H9 (cell line): ENCODE measurements around the gene DNAH11. TPM values are rescaled to one million over a fixed set of nuclear protein-coding genes. Genes with fewer than 3 reads are reported as not detected.
"Not testable (repeated sequence)": the region's sequence is repeated elsewhere in the genome, so short reads cannot be mapped to it uniquely, and the experiment has no call there.

ENCODE experiments used
- DNase-seq: peaks from one replicate; pipeline ENCODE4 v3.0.0-alpha.2; 2017
- H2AFZ ChIP-seq: one replicate; pipeline ENCODE4 v1.6.1; 2013; ENCODE audit warnings: mild to moderate bottlenecking, low read length, control low read depth, moderate library complexity
- H2AK5ac ChIP-seq: 2 replicates; pipeline ENCODE4 v1.6.1; 2013; ENCODE audit warnings: low read length, control low read depth, mixed read lengths; ENCODE audit not compliant: insufficient read length
- H2BK120ac ChIP-seq: one replicate; pipeline ENCODE4 v1.6.1; 2013; ENCODE audit warnings: low read depth, mild to moderate bottlenecking, low read length, control low read depth, inconsistent platforms; ENCODE audit not compliant: poor library complexity, severe bottlenecking
- H2BK12ac ChIP-seq: 2 replicates; pipeline ENCODE4 v1.6.1; 2013; ENCODE audit warnings: low read length, control low read depth, mixed read lengths, low read depth; ENCODE audit not compliant: insufficient read length
- H2BK15ac ChIP-seq: 2 replicates; pipeline ENCODE4 v1.6.1; 2013; ENCODE audit warnings: low read depth, low read length, control low read depth
- H2BK20ac ChIP-seq: one replicate; pipeline ENCODE4 v1.6.1; 2013; ENCODE audit warnings: low read depth, mild to moderate bottlenecking, low read length, control low read depth, inconsistent platforms; ENCODE audit not compliant: poor library complexity, severe bottlenecking
- H2BK5ac ChIP-seq: 2 replicates; pipeline ENCODE4 v1.6.1; 2013; ENCODE audit warnings: low read length, control low read depth, mixed read lengths; ENCODE audit not compliant: insufficient read length
- H3K14ac ChIP-seq: 2 replicates; pipeline ENCODE4 v1.6.1; 2013; ENCODE audit warnings: low read length, control low read depth; ENCODE audit not compliant: insufficient read depth
- H3K18ac ChIP-seq: 2 replicates; pipeline ENCODE4 v1.6.1; 2013; ENCODE audit warnings: low read depth, mild to moderate bottlenecking, mixed read lengths, low read length, control low read depth; ENCODE audit not compliant: insufficient read length
- H3K23ac ChIP-seq: 2 replicates; pipeline ENCODE4 v1.6.1; 2013; ENCODE audit warnings: low read length, control low read depth, mixed read lengths, low read depth; ENCODE audit not compliant: insufficient read length
- H3K23me2 ChIP-seq: 2 replicates; pipeline ENCODE4 v1.6.1; 2013; ENCODE audit warnings: low read depth, mild to moderate bottlenecking, mixed read lengths, low read length, control low read depth; ENCODE audit not compliant: insufficient read length, poor library complexity, severe bottlenecking
- H3K27ac ChIP-seq: 2 replicates; pipeline ENCODE4 v1.5.1; 2013; ENCODE audit warnings: low read length, control low read depth, mixed read lengths, low read depth; ENCODE audit not compliant: insufficient read length
- H3K27me3 ChIP-seq: 2 replicates; pipeline ENCODE4 v1.6.1; 2013; ENCODE audit warnings: low read length, control low read depth, inconsistent platforms; ENCODE audit not compliant: insufficient read depth
- H3K4ac ChIP-seq: 2 replicates; pipeline ENCODE4 v1.6.1; 2013; ENCODE audit warnings: low read depth, mild to moderate bottlenecking, control low read depth, inconsistent platforms, low read length, moderate library complexity
- H3K4me1 ChIP-seq: 2 replicates; pipeline ENCODE4 v1.6.1; 2013; ENCODE audit warnings: low read length, control low read depth, inconsistent platforms; ENCODE audit not compliant: insufficient read depth
- H3K4me2 ChIP-seq: 2 replicates; pipeline ENCODE4 v1.6.1; 2013; ENCODE audit warnings: low read length, control low read depth, mixed read lengths; ENCODE audit not compliant: insufficient read length, insufficient read depth
- H3K56ac ChIP-seq: 2 replicates; pipeline ENCODE4 v1.6.1; 2013; ENCODE audit warnings: low read depth, mild to moderate bottlenecking, mixed read lengths, low read length, control low read depth; ENCODE audit not compliant: insufficient read length
- H3K79me1 ChIP-seq: 2 replicates; pipeline ENCODE4 v1.6.1; 2013; ENCODE audit warnings: low read depth, mild to moderate bottlenecking, moderate library complexity, low read length, control low read depth, inconsistent platforms; ENCODE audit not compliant: insufficient read depth, poor library complexity, severe bottlenecking
- H3K79me2 ChIP-seq: 2 replicates; pipeline ENCODE4 v1.6.1; 2013; ENCODE audit warnings: low read length, control low read depth, inconsistent platforms; ENCODE audit not compliant: insufficient read depth
- H3K9ac ChIP-seq: 2 replicates; pipeline ENCODE4 v1.6.1; 2013; ENCODE audit warnings: low read length, control low read depth, mixed read lengths; ENCODE audit not compliant: insufficient read length; ENCODE audit errors: extremely low read depth
- H3K9me3 ChIP-seq: one replicate; pipeline ENCODE4 v1.6.1; 2013; ENCODE audit warnings: low read depth, low read length, inconsistent platforms; ENCODE audit not compliant: control insufficient read depth
- H3T11ph ChIP-seq: one replicate; pipeline ENCODE4 v1.6.1; 2013; ENCODE audit warnings: mild to moderate bottlenecking, low read length, control low read depth, inconsistent platforms
- H4K20me1 ChIP-seq: one replicate; pipeline ENCODE4 v1.6.1; 2013; ENCODE audit not compliant: control insufficient read depth, insufficient read length, insufficient read depth
- H4K5ac ChIP-seq: 2 replicates; pipeline ENCODE4 v1.6.1; 2013; ENCODE audit warnings: low read depth, mild to moderate bottlenecking, mixed read lengths, low read length, control low read depth; ENCODE audit not compliant: insufficient read length
- H4K8ac ChIP-seq: replicated peaks from 2 replicates; pipeline ENCODE4 v1.6.1; 2013; ENCODE audit warnings: low read length, control low read depth, mixed read lengths, low read depth; ENCODE audit not compliant: insufficient read length
- H4K91ac ChIP-seq: 2 replicates; pipeline ENCODE4 v1.6.1; 2013; ENCODE audit warnings: low read depth, mild to moderate bottlenecking, moderate library complexity, mixed read lengths, low read length, control low read depth; ENCODE audit not compliant: insufficient read length
- H3K27ac Mint-ChIP-seq, 3 experiments: 2 replicates in 2 of 3; 3 replicates in 1 of 3; pipeline ENCODE4 v1.8.0; 2020 to 2021; ENCODE audit warnings: mixed read lengths in 3 of 3, mild to moderate bottlenecking in 1 of 3, moderate library complexity in 1 of 3
- H3K27me3 Mint-ChIP-seq: 2 replicates; pipeline ENCODE4 v1.8.0; 2021; ENCODE audit warnings: low read depth, mild to moderate bottlenecking, moderate library complexity, mixed read lengths
- H3K36me3 Mint-ChIP-seq, 3 experiments: 2 replicates in 2 of 3; 3 replicates in 1 of 3; pipeline ENCODE4 v1.8.0; 2020 to 2021; ENCODE audit warnings: low read depth in 3 of 3, mixed read lengths in 3 of 3; ENCODE audit not compliant: insufficient read depth in 1 of 3
- H3K4me1 Mint-ChIP-seq, 2 experiments: 2 replicates each; pipeline ENCODE4 v1.8.0; 2020; ENCODE audit warnings: mixed read lengths in 2 of 2
- H3K4me3 Mint-ChIP-seq, 2 experiments: 2 replicates in 1 of 2; 3 replicates in 1 of 2; pipeline ENCODE4 v1.8.0; 2020 to 2021; ENCODE audit warnings: mild to moderate bottlenecking in 2 of 2, mixed read lengths in 2 of 2, moderate library complexity in 1 of 2
- H3K9me3 Mint-ChIP-seq, 2 experiments: 2 replicates in 1 of 2; 3 replicates in 1 of 2; pipeline ENCODE4 v1.8.0; 2020; ENCODE audit warnings: mild to moderate bottlenecking in 2 of 2, mixed read lengths in 2 of 2, moderate library complexity in 1 of 2
- WGBS: extraction: QIAGEN DNeasy Blood & Tissue Kit; methylation state at CpG from one replicate; pipeline ENCODE4 v1.1.7; 2013; ENCODE audit warnings: missing lambda C conversion rate, low lambda C conversion rate, mixed read lengths; ENCODE audit not compliant: insufficient read length; ENCODE audit errors: extremely low coverage; 5-methylcytosine and 5-hydroxymethylcytosine counted together
- total RNA-seq: library from RNA; stranded (reverse); gene quantifications from 2 replicates; pipeline ENCODE4 v1.2.1, GENCODE V29; 2021

The DNAH11 gene
- total RNA-seq, 1 experiment from 2014 or later, result 2.5 TPM

- not testable (repeated sequence) for DNase-seq, H4K91ac ChIP-seq, H3K9ac ChIP-seq, H4K5ac ChIP-seq, H3K27ac Mint-ChIP-seq, H3K18ac ChIP-seq, H3K23me2 ChIP-seq, H3K23ac ChIP-seq, H3K4me3 Mint-ChIP-seq, H3K79me1 ChIP-seq, H3T11ph ChIP-seq, H3K27ac ChIP-seq, H2AFZ ChIP-seq, H2BK5ac ChIP-seq, H2BK15ac ChIP-seq, H4K20me1 ChIP-seq, H3K4ac ChIP-seq, H2BK20ac ChIP-seq, H3K27me3 Mint-ChIP-seq, H2BK120ac ChIP-seq, H3K56ac ChIP-seq, H3K4me2 ChIP-seq, H2BK12ac ChIP-seq, H3K36me3 Mint-ChIP-seq, H3K9me3 ChIP-seq, H3K14ac ChIP-seq, H4K8ac ChIP-seq, H3K4me1 ChIP-seq, H3K4me1 Mint-ChIP-seq, H2AK5ac ChIP-seq, H3K27me3 ChIP-seq, H3K79me2 ChIP-seq
- H3K9me3 Mint-ChIP-seq, result peaks cover 13 to 15% of the 10 kb centered on the region in 2 experiments
Observed at GRCh38 chr7:21533646-21534045, 9.2 kb upstream of the DNAH11 start.

- H2AK5ac ChIP-seq, H2BK12ac ChIP-seq, H3T11ph ChIP-seq, H3K9ac ChIP-seq, H2BK20ac ChIP-seq, H3K18ac ChIP-seq, H3K9me3 ChIP-seq, H2BK120ac ChIP-seq, H3K4me3 Mint-ChIP-seq, H4K5ac ChIP-seq, H3K4me2 ChIP-seq, H3K27me3 Mint-ChIP-seq, H4K8ac ChIP-seq, DNase-seq, H4K91ac ChIP-seq, H3K23me2 ChIP-seq, H2AFZ ChIP-seq, H3K23ac ChIP-seq, H4K20me1 ChIP-seq, H3K4me1 ChIP-seq, H2BK5ac ChIP-seq, H3K27ac ChIP-seq, H3K56ac ChIP-seq, H3K27ac Mint-ChIP-seq, H3K4ac ChIP-seq, H3K79me1 ChIP-seq, H3K27me3 ChIP-seq, H2BK15ac ChIP-seq, H3K14ac ChIP-seq, H3K36me3 Mint-ChIP-seq, H3K79me2 ChIP-seq: not testable (repeated sequence)
- Mint-ChIP-seq H3K9me3 (peaks cover 8 to 11% of the 10 kb centered on the region in 2 experiments), H3K4me1 (peaks cover 13 to 23% of the 10 kb centered on the region in 2 experiments)
- no CpG with 5 or more reads among the region's 27 CpGs for WGBS
Observed at GRCh38 chr7:21536445-21537118, 6.3 kb upstream of the DNAH11 start.
